ENCODE measurements around the gene MESP2.

Gene MESP2

GRCh38 chr15:89765694-89766093, 10.4 kb upstream of the MESP2 start:
- Histone ChIP-seq H4K20me1 (ENCODE audit: insufficient read depth, low read length) (no peaks in the 10 kb centered on the region), H3K4me1 (ENCODE audit: insufficient read depth, low read length, severe bottlenecking) (no peaks in the 10 kb centered on the region), H3K27ac (ENCODE audit: low read depth, low read length, poor library complexity, severe bottlenecking) (no peak overlapping the region), H3K9ac (ENCODE audit: low read length) (no peak overlapping the region), H3F3A (ENCODE audit: insufficient read depth, low read length) (no peaks in the 10 kb centered on the region), H2AFZ (ENCODE audit: low read length) (no peak overlapping the region), H3K36me3 (ENCODE audit: insufficient read depth, low read length) (no peaks in the 10 kb centered on the region), H3K4me2 (ENCODE audit: low read length) (no peak overlapping the region), H3K9me3 (ENCODE audit: low read length) (no peaks in the 10 kb centered on the region), H3K4me3 (ENCODE audit: low read depth, low read length, poor library complexity, severe bottlenecking) (no peak overlapping the region), H3K79me2 (ENCODE audit: insufficient read depth, low read length) (no peaks in the 10 kb centered on the region), H3K9me2 (ENCODE audit: low read depth, low read length) (no peaks in the 10 kb centered on the region), H3K27me3 (ENCODE audit: insufficient read depth, low read length) (peaks cover 8% of the 10 kb centered on the region; the same call in 1 of the 2 replicates)
- TF ChIP-seq EZH2 (IDR thresholded peaks at IDR 0.05; ENCODE audit: borderline replicate concordance, low read length) (no peak), CTCF (IDR thresholded peaks at IDR 0.05; ENCODE audit: low read length) (no peak)

DNA sequence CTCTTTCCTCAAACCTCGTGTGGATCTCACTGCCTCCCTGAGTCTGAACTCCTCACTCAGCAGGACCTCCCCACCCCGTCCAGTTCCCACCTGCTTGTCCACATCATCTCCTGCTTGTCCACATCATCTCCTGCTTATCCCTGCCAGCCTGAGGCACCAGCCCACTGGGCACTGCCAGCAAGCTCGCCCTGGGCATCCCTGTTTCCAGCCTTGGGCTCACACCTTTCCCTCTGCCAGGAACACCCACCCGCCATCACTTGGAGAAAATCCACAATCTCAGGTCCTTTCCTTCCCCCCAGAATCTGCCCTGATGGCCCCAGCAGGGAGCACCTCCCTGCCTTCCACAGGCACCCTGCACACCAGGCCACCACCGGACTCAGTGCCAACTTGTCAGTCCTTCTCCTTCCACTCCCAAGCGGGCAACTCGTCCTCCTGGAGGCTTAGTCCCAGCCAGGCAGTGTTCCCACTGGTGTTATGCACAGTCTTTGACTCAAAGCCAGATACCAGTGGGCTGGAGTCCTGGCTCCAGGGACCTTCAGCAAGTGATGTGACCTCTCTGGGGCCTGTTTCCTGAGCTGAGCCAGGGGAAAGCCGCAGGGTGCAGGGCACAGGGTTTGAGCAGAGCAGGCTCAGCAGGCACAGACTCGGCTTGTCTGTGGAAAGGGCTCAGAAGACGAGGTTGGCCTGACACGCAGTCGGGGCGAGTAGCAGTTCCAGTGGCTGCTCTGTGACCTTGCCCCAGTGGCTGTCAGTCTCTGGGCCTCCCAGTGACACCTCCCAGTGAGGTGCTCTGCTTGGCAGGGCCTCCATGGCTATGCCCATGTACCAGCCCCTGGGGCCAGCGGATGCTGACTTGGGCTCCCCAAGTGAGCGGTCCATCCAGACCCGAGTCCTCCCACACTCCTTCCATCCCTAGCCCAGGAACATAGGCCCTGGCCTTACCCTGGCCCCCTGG, 9.5 kb upstream of the MESP2 start:
- Histone ChIP-seq H3K36me3 (ENCODE audit: insufficient read depth, low read length) (no peaks in the 10 kb centered on the region), H3K27me3 (ENCODE audit: insufficient read depth, low read length) (peaks cover 8% of the 10 kb centered on the region; the same call in 1 of the 2 replicates), H3K4me3 (ENCODE audit: low read depth, low read length, poor library complexity, severe bottlenecking) (no peak overlapping the region), H3K4me2 (ENCODE audit: low read length) (no peak overlapping the region), H3K9ac (ENCODE audit: low read length) (no peak overlapping the region), H3K79me2 (ENCODE audit: insufficient read depth, low read length) (no peaks in the 10 kb centered on the region), H3K4me1 (ENCODE audit: insufficient read depth, low read length, severe bottlenecking) (no peaks in the 10 kb centered on the region), H2AFZ (ENCODE audit: low read length) (no peak overlapping the region), H3K27ac (ENCODE audit: low read depth, low read length, poor library complexity, severe bottlenecking) (no peak overlapping the region), H3F3A (ENCODE audit: insufficient read depth, low read length) (no peaks in the 10 kb centered on the region), H3K9me2 (ENCODE audit: low read depth, low read length) (no peaks in the 10 kb centered on the region), H3K9me3 (ENCODE audit: low read length) (no peaks in the 10 kb centered on the region), H4K20me1 (ENCODE audit: insufficient read depth, low read length) (no peaks in the 10 kb centered on the region)
- no peak for TF ChIP-seq EZH2 (IDR thresholded peaks at IDR 0.05; ENCODE audit: borderline replicate concordance, low read length)
- TF ChIP-seq CTCF (IDR thresholded peaks at IDR 0.05; ENCODE audit: low read length), result no peak

DNA sequence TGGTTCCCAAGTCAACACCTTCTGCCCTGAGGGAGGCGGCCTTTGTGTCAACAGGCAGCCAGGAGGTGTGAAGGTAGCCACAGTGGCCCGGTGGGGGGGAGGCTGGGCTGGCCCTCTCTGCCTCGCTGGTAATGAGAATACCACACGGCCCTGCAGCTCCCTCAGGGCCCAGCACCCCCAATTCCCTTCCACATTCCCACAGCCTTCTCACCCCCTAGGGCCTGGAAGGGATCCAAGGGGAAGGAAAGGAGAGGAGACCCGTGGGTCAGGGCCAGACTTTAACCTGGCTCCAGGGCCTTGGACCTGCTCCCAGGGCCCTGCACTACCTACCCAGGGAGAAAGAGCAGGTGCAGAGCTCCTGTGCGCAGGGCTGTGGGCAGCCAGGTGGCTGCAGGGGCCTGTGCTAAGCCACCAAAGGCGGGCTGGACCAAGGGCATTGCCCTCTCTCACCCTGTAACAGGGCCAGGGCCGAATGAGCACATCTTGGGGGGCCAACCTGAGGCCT, 8.7 kb upstream of the MESP2 start:
- H3K36me3 ChIP-seq (ENCODE audit: insufficient read depth, low read length), result no peaks in the 10 kb centered on the region
- no peak overlapping the region for H3K4me2 ChIP-seq (ENCODE audit: low read length)
- H3K27me3 ChIP-seq (ENCODE audit: insufficient read depth, low read length), result peaks cover 8% of the 10 kb centered on the region; the same call in 1 of the 2 replicates
- TF ChIP-seq EZH2 (IDR thresholded peaks at IDR 0.05; ENCODE audit: borderline replicate concordance, low read length), result no peak
- no peak for TF ChIP-seq CTCF (IDR thresholded peaks at IDR 0.05; ENCODE audit: low read length)
- no peaks in the 10 kb centered on the region for H3K9me3 ChIP-seq (ENCODE audit: low read length)
- H3K9me2 ChIP-seq (ENCODE audit: low read depth, low read length), result no peaks in the 10 kb centered on the region
- H4K20me1 ChIP-seq (ENCODE audit: insufficient read depth, low read length), result no peaks in the 10 kb centered on the region
- H2AFZ ChIP-seq (ENCODE audit: low read length), result no peak overlapping the region
- H3K27ac ChIP-seq (ENCODE audit: low read depth, low read length, poor library complexity, severe bottlenecking), result no peak overlapping the region
- no peaks in the 10 kb centered on the region for H3K79me2 ChIP-seq (ENCODE audit: insufficient read depth, low read length)
- H3K4me3 ChIP-seq (ENCODE audit: low read depth, low read length, poor library complexity, severe bottlenecking), result no peak overlapping the region
- H3F3A ChIP-seq (ENCODE audit: insufficient read depth, low read length), result no peaks in the 10 kb centered on the region
- no peaks in the 10 kb centered on the region for H3K4me1 ChIP-seq (ENCODE audit: insufficient read depth, low read length, severe bottlenecking)
- no peak overlapping the region for H3K9ac ChIP-seq (ENCODE audit: low read length)

Measured in OCI-LY1 (cell line).